Suppressor macrophage treated with lipopolysaccharide for 4 hours (primary cell): ENCODE measurements around the gene ZACN.
"Not testable (repeated sequence)": the region's sequence is repeated elsewhere in the genome, so short reads cannot be mapped to it uniquely, and the experiment has no call there.

ENCODE experiments used
- DNase-seq: peaks from one replicate; pipeline ENCODE4 v3.0.0-alpha.2; 2020

Gene ZACN

GRCh38 chr17:76078860-76079534, at the start of gene ZACN:
Gene ZACN, plus strand, starts transcription at chr17:76079182. Its CDS starts 83 bp downstream, at chr17:76079265.
- DNase-seq: no peak

- DNase-seq: no peak
Measured at GRCh38 chr17:76032073-76032779, 46.8 kb upstream of the ZACN start.

- no peak for DNase-seq
Measured at GRCh38 chr17:76032780-76033108, 46.2 kb upstream of the ZACN start.

- no peak for DNase-seq
Measured at GRCh38 chr17:76033139-76033538, 45.8 kb upstream of the ZACN start.

- DNase-seq: no peak
Measured at GRCh38 chr17:76034428-76035350, 44.3 kb upstream of the ZACN start.

GRCh38 chr17:76036497-76037261, 42.3 kb upstream of the ZACN start:
- no peak for DNase-seq

GRCh38 chr17:76038050-76038449, 40.9 kb upstream of the ZACN start:
- no peak for DNase-seq

GRCh38 chr17:76039121-76039520, 39.9 kb upstream of the ZACN start:
- DNase-seq: no peak

GRCh38 chr17:76040376-76040775, 38.6 kb upstream of the ZACN start:
- no peak for DNase-seq

GRCh38 chr17:76042868-76043267, 36.1 kb upstream of the ZACN start:
- not testable (repeated sequence) for DNase-seq

- not testable (repeated sequence) for DNase-seq
Measured at GRCh38 chr17:76044475-76045007, 34.4 kb upstream of the ZACN start.

- no peak for DNase-seq
Measured at GRCh38 chr17:76046064-76046463, 32.9 kb upstream of the ZACN start.

- DNase-seq: no peak
Measured at GRCh38 chr17:76048025-76048605, 30.9 kb upstream of the ZACN start.

GRCh38 chr17:76048711-76049110, 30.3 kb upstream of the ZACN start:
- no peak for DNase-seq

- no peak for DNase-seq
Measured at GRCh38 chr17:76049239-76049638, 29.7 kb upstream of the ZACN start.

GRCh38 chr17:76049836-76050537, 29.0 kb upstream of the ZACN start:
- DNase-seq: peak; percentile 16

GRCh38 chr17:76050538-76051467, 28.2 kb upstream of the ZACN start:
- DNase-seq: no peak

- no peak for DNase-seq
Measured at GRCh38 chr17:76051561-76051960, 27.4 kb upstream of the ZACN start.

GRCh38 chr17:76053246-76054111, 25.5 kb upstream of the ZACN start:
- peak; percentile 44 for DNase-seq
